SK-N-SH (cell line): ENCODE results near the gene OSBPL2. TPM values are rescaled to one million over a fixed set of nuclear protein-coding genes. Genes with fewer than 3 reads are reported as not detected.

Source experiments
- CTCF ChIA-PET: fragments of 300-600, 350-600 bp; formaldehyde crosslinking; extraction: SDS; loops from one replicate; lab custom pipeline; 2021; lab: Yijun Ruan, JAX
- POLR2A ChIA-PET: fragments of 350-600 bp; sonication (Branson Sonifier 250); formaldehyde crosslinking; extraction: SDS; loops from one replicate; lab custom pipeline; 2020; ENCODE audit warnings: antibody characterized with exemption, inconsistent platforms; lab: Yijun Ruan, JAX
- DNase-seq: peaks from one replicate; pipeline ENCODE4 v3.0.0; 2012
- H2AFZ ChIP-seq: fragments of 200-600 bp; sonication (generic); 2 replicates; pipeline ENCODE4 v1.8.1; 2016; ENCODE audit warnings: antibody characterized with exemption, mild to moderate bottlenecking, low read depth
- H3F3A ChIP-seq: fragments of 200-600 bp; sonication (generic); replicated peaks from 2 replicates; pipeline ENCODE3; 2016; ENCODE audit warnings: antibody characterized with exemption, mild to moderate bottlenecking; ENCODE audit not compliant: insufficient read depth
- H3K27ac ChIP-seq, 2 experiments: fragments of 200-500 bp in 1 of 2; fragments of 200-600 bp in 1 of 2; sonication (Bioruptor generic) in 1 of 2; sonication (generic), shearing (Covaris generic) in 1 of 2; 2 replicates each; pipeline versions ENCODE4 v1.5.1 to v1.6.1; 2014 to 2016; ENCODE audit warnings: low read depth in 2 of 2, inconsistent platforms in 1 of 2, low read length in 1 of 2, mild to moderate bottlenecking in 1 of 2, mixed read lengths in 1 of 2
- H3K27me3 ChIP-seq: fragments of 200-600 bp; sonication (generic), shearing (Covaris generic); 2 replicates; pipeline ENCODE4 v1.6.1; 2016; ENCODE audit warnings: mixed run types; ENCODE audit not compliant: insufficient read depth
- H3K36me3 ChIP-seq, 2 experiments: fragments of 200-500 bp in 1 of 2; fragments of 200-600 bp in 1 of 2; sonication (Bioruptor generic) in 1 of 2; sonication (generic) in 1 of 2; replicated peaks in 1 of 2; 2 replicates each; pipeline versions ENCODE3 to v1.5.1; 2014 to 2016; ENCODE audit warnings: low read length in 1 of 2, mild to moderate bottlenecking in 1 of 2; ENCODE audit not compliant: insufficient read depth in 2 of 2, control insufficient read depth in 1 of 2
- H3K4me1 ChIP-seq, 2 experiments: fragments of 200-500 bp in 1 of 2; fragments of 200-600 bp in 1 of 2; sonication (Bioruptor generic) in 1 of 2; sonication (generic), shearing (Covaris generic) in 1 of 2; 2 replicates each; pipeline versions ENCODE4 v1.5.1 to v1.6.1; 2014 to 2016; ENCODE audit warnings: low read depth in 1 of 2, low read length in 1 of 2, mixed run types in 1 of 2; ENCODE audit not compliant: insufficient read depth in 2 of 2, control insufficient read depth in 1 of 2
- H3K4me2 ChIP-seq: fragments of 200-600 bp; sonication (generic), shearing (Covaris generic); 2 replicates; pipeline ENCODE4 v1.6.1; 2017; ENCODE audit warnings: mixed run types
- H3K4me3 ChIP-seq, 2 experiments: fragments of 200-500 bp in 1 of 2; fragments of 200-600 bp in 1 of 2; sonication (Bioruptor generic) in 1 of 2; sonication (generic), shearing (Covaris generic) in 1 of 2; 2 replicates each; pipeline versions ENCODE4 v1.5.1 to v1.8.1; 2014 to 2016; ENCODE audit warnings: low read depth in 2 of 2, inconsistent platforms in 1 of 2, low read length in 1 of 2, mild to moderate bottlenecking in 1 of 2, mixed read lengths in 1 of 2, moderate library complexity in 1 of 2
- H3K79me2 ChIP-seq: fragments of 200-600 bp; sonication (generic); 2 replicates; pipeline ENCODE4 v1.8.1; 2017; ENCODE audit warnings: mild to moderate bottlenecking; ENCODE audit not compliant: insufficient read depth
- H3K9ac ChIP-seq: fragments of 200-600 bp; sonication (generic); 2 replicates; pipeline ENCODE4 v1.6.1; 2017; ENCODE audit warnings: mixed run types
- H3K9me2 ChIP-seq: fragments of 200-600 bp; sonication (generic); 2 replicates; pipeline ENCODE4 v1.6.1; 2017; ENCODE audit warnings: mixed run types
- H3K9me3 ChIP-seq: fragments of 200-600 bp; sonication (generic); 2 replicates; pipeline ENCODE4 v1.6.1; 2017; ENCODE audit warnings: mixed run types, mild to moderate bottlenecking, moderate library complexity
- H4K20me1 ChIP-seq: fragments of 200-600 bp; sonication (generic); 2 replicates; pipeline ENCODE4 v1.6.1; 2017; ENCODE audit warnings: mild to moderate bottlenecking, mixed run types; ENCODE audit not compliant: insufficient read depth
- CTCF ChIP-seq: fragments of 200-600 bp; sonication (generic); IDR thresholded peaks from 2 replicates; pipeline ENCODE4 v1.6.1; 2017; ENCODE audit warnings: antibody characterized with exemption, mild to moderate bottlenecking, moderate library complexity
- ELF1 ChIP-seq: IDR thresholded peaks from 2 replicates; pipeline ENCODE4 v1.4.0; 2012
- FOSL2 ChIP-seq: IDR thresholded peaks from 2 replicates; pipeline ENCODE4 v1.4.0; 2012; ENCODE audit warnings: low read depth, mild to moderate bottlenecking, moderate library complexity, borderline replicate concordance
- GABPA ChIP-seq: IDR thresholded peaks from 2 replicates; pipeline ENCODE4 v1.4.0; 2012; ENCODE audit warnings: low read depth, mild to moderate bottlenecking
- GATA2 ChIP-seq: sonication (generic); formaldehyde crosslinking; IDR thresholded peaks from 2 replicates; pipeline ENCODE4 v1.5.0; 2020; ENCODE audit warnings: mild to moderate bottlenecking, missing genetic modification reagents
- JUND ChIP-seq: IDR thresholded peaks from 2 replicates; pipeline ENCODE4 v1.4.0; 2012
- MAX ChIP-seq: IDR thresholded peaks from 2 replicates; pipeline ENCODE4 v1.4.0; 2012; ENCODE audit warnings: low read depth
- MEF2A ChIP-seq: IDR thresholded peaks from 2 replicates; pipeline ENCODE4 v1.4.0; 2012; ENCODE audit warnings: low read depth, borderline replicate concordance
- POLR2AphosphoS5 ChIP-seq: IDR thresholded peaks from 2 replicates; pipeline ENCODE4 v1.6.1; 2012; ENCODE audit warnings: low read depth, low read length
- RAD21 ChIP-seq: IDR thresholded peaks from 2 replicates; pipeline ENCODE4 v1.6.1; 2012; ENCODE audit warnings: mild to moderate bottlenecking, low read length
- RFX5 ChIP-seq: IDR thresholded peaks from 2 replicates; pipeline ENCODE4 v1.6.1; 2012; ENCODE audit warnings: mild to moderate bottlenecking, improper control_type of control experiment, low read length
- RXRA ChIP-seq: IDR thresholded peaks from 2 replicates; pipeline ENCODE4 v1.4.0; 2012; ENCODE audit warnings: low read depth, mild to moderate bottlenecking, borderline replicate concordance
- SIN3A ChIP-seq: IDR thresholded peaks from 2 replicates; pipeline ENCODE4 v1.6.1; 2012; ENCODE audit warnings: low read depth, mild to moderate bottlenecking, low read length, moderate library complexity, borderline replicate concordance
- TAF1 ChIP-seq: IDR thresholded peaks from 2 replicates; pipeline ENCODE4 v1.6.1; 2012; ENCODE audit warnings: low read depth, mild to moderate bottlenecking, low read length, moderate library complexity, borderline replicate concordance
- TCF12 ChIP-seq: IDR thresholded peaks from 2 replicates; pipeline ENCODE4 v1.4.0; 2012
- USF1 ChIP-seq: IDR thresholded peaks from 2 replicates; pipeline ENCODE4 v1.4.0; 2012; ENCODE audit warnings: low read depth, borderline replicate concordance
- ZBTB33 ChIP-seq: IDR thresholded peaks from 2 replicates; pipeline ENCODE4 v1.4.0; 2012; ENCODE audit warnings: low read depth, borderline replicate concordance
- WGBS: methylation state at CpG from one replicate; pipeline ENCODE4 v1.1.6; 2017; ENCODE audit warnings: low lambda C conversion rate; 5-methylcytosine and 5-hydroxymethylcytosine counted together
- polyA plus RNA-seq, 3 experiments: library from polyadenylated mRNA; depleted of rRNA; stranded (reverse); fragments of >200 nt; gene quantifications; 2 replicates each; pipeline ENCODE4 v1.2.3, GENCODE V29; 2012

OSBPL2 gene
- polyA plus RNA-seq, 1 of the 3 experiments (the other 2 are of a cell fraction) = 17.7 TPM

- TF ChIP-seq ZBTB33 = no peak
- TF ChIP-seq GABPA = no peak
- no peak for TF ChIP-seq RAD21
- no peak for TF ChIP-seq USF1
Measured at GRCh38 chr20:62289898-62290297, 51.6 kb downstream of the OSBPL2 start (continued).

- POLR2A ChIA-PET = no interaction called here
- 98% methylated on average over 22 of the region's 29 CpGs for WGBS
- CTCF ChIA-PET = interaction anchor here (1.4 to 2.0 kb wide), 3 partner anchors 9 to 77 kb away, joined by 3 to 7 read pairs (median 4); partner anchors contain the start of gene ADRM1
Measured at GRCh38 chr20:62291251-62292066, 53.1 kb downstream of the OSBPL2 start.

More at GRCh38 chr20:62291251-62292066, 53.1 kb downstream of the OSBPL2 start:
- H3K4me2 ChIP-seq = no peak overlapping the region
- DNase-seq = no peak
- peaks cover 8 to 36% of the 10 kb centered on the region in 2 experiments for H3K36me3 ChIP-seq
- no peak overlapping the region for H3K9ac ChIP-seq
- H4K20me1 ChIP-seq = no peaks in the 10 kb centered on the region
- no peak overlapping the region for H3K4me3 ChIP-seq
- no peak for TF ChIP-seq POLR2AphosphoS5
- no peak for TF ChIP-seq FOSL2
- TF ChIP-seq MEF2A = no peak
- TF ChIP-seq ELF1 = no peak
- no peak for TF ChIP-seq RXRA
- TF ChIP-seq TAF1 = no peak
- no peak for TF ChIP-seq MAX
- TF ChIP-seq SIN3A = no peak
- TF ChIP-seq GATA2 (CRISPR knock-in tag) = no peak
- no peak for TF ChIP-seq TCF12
- no peak for TF ChIP-seq RFX5
- no peak for TF ChIP-seq USF1
- TF ChIP-seq CTCF = no peak
- TF ChIP-seq JUND = no peak
- no peaks in the 10 kb centered on the region for H3K9me2 ChIP-seq
- H2AFZ ChIP-seq = no peak overlapping the region
- no peaks in the 10 kb centered on the region for H3F3A ChIP-seq
- no peaks in the 10 kb centered on the region for H3K27me3 ChIP-seq
- H3K9me3 ChIP-seq = no peaks in the 10 kb centered on the region
- H3K27ac ChIP-seq = no peak overlapping the region
- H3K4me1 ChIP-seq = no peaks in the 10 kb centered on the region
- H3K79me2 ChIP-seq = no peaks in the 10 kb centered on the region
